AG08396 (cell line): ENCODE data around the gene BCAP31.
A peak's percentile ranks its signal among the peaks of the same experiment; 100 is the strongest.

ENCODE experiments used
- DNase-seq: peaks from one replicate; pipeline ENCODE4 v3.0.0; 2012; ENCODE audit warnings: low spot score, mixed read lengths

Gene BCAP31

GRCh38 chrX:153674219-153674851 is 49.9 kb downstream of the BCAP31 start:
- DNase-seq, result no peak

GRCh38 chrX:153673428-153674218 is 50.6 kb downstream of the BCAP31 start, which contains the start of gene PNCK:
TSS of gene PNCK (minus strand) at chrX:153673813. CDS start at chrX:153673076, 737 bp downstream.
- no peak for DNase-seq

DNA sequence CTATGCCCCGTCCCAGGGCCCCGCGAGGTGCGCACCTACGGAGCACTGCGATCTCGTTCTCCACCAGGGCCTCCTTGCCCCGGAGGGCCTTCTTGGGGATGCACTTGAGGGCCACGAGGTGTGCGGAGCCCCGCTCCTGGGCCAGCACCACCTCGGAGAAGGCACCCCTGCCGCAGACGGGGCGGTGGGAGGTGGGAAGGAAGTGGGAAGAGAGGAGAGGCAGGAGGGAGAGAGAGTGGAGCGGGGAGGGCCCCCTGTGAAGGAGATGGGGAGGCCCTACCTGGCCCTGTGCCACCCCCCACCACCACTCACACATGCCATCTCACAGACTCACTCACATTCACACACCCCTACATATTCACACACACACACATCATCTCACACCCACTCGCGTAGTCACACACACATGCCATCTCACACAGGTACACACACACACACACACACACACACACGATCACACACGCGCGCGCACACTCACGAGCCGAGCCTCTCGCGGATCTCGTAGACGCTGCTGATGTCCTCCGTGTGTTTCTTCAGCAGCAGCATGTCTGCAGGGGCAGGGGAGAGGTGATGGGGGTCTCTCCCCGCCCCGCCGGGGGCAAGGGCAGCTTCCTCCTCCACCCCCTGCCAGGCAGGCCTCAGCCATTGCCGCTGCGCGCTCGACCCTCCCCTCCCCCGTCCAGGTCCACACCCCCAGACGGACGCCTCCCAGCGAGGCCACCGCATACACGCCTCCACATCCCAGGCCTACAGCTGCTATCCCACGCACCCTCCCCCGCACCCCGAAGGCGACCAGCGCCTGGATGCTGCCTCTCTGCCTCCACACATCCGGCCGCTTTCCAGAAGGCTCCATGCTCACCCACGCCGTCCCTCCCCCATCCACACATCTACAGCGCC is 51.4 kb downstream of the BCAP31 start:
- DNase-seq, result no peak

DNA sequence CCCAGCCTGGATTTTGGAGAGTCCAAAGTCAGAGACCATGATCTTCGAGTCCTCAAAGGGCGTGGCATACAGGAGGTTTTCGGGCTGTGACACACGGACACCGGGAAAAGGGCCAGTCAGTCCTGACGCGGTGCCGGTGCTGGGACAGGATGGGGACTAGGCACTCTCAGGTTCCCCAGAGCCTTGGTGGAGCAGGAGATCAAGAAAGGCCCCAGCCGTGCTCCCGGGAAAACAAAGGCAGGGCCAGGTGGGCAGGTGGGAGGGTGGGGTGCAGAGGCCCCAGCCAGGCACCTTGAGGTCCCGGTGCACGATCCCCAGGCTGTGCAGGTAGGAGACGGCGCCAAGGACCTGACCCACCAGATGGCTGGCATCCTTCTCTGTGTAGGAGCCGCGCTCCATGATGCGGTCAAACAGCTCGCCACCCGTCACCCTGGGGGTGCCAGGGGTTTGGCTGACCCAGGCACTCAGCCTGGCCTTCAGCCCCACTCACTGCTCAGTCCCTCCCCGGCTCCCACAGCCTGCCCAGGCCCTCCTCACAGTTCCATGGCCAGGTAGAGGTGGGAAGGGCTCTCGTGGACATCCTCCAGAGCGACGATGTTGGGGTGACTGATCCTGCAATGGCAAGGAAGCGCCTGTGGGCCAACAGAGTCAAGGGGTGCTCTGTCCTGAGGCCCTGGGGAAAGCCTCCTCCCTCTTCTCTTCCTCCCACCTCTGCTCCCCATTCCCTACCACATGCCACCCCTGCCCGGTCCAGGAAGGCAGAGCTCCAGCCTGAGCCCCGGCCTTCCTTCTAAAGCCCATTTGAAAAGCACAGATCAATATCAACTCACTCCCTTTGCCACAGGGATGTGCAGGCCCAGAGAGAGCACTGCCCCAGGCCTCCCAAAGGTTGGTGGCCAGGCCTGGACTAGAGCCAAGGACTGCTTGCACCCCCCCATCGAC is 52.3 kb downstream of the BCAP31 start:
- no peak for DNase-seq

GRCh38 chrX:153670748-153671588 is 53.2 kb downstream of the BCAP31 start:
- no peak for DNase-seq

DNA sequence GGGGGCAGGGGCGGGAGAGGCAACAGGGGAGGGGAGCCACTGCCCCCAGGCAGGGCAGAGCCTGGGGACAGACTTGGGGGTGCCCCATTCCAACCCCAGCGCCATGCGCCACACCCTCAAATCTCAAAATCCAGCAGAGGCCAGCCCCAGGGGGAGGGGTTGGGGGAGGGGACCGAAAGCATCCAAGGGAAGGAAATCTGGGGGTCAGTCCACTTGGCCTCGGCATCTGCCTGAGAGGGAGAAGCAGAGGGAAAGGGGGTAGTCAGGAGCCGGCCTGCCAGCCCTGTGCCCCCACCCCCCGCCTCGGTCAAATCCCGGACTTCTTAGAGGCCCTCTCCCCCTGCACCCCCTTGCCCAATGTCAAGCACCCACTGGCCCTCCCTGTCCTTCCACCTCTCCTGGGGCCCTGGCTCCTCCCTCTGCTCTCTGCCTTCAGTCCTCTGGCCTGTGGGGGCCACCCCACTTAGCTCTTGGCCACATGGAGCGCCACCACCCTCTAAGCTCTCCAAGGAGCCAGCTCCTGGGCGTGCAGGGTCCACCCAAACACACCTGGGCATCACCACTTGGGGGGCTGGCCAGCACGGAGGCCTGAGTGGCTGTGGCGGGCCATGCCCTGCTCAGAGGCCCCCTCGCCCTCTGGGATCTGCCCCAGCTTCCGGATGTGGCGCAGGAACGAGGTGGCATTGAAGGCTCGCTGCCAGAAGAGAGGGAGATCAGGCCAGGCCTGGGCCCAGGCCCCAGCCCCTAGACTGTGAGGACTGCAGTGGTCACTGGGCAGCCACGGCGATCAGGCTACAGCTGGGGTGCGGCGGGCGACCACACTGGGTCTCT is 54.1 kb downstream of the BCAP31 start:
- DNase-seq, result no peak

GRCh38 chrX:153669174-153669890 is 54.9 kb downstream of the BCAP31 start:
- DNase-seq, result peak; percentile 64

GRCh38 chrX:153668423-153669173 is 55.6 kb downstream of the BCAP31 start:
- DNase-seq, result no peak

DNA sequence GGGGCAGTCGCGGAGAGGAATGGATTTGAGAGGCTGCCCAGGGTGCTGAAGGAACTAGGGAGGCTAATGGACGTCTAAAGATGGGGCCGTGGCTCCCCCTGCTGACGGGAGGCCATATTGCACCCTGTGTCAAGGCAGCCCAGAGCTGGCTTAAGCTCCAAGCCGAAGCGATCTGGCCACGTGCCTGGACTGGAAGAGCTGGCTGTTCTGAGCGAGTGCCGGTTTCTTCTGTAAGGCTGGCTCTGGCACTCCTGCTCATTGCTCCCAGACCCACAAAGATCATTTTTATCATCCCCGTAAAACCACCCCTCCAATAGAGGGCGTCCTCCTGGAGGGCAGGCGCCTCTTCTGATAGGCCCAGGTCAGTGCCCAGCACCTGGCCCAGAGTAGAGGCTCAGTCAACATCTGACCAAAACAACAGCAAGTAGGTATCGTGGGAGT is 56.2 kb downstream of the BCAP31 start:
- DNase-seq, result peak; percentile 88

GRCh38 chrX:153667281-153667955 is 56.8 kb downstream of the BCAP31 start:
- peak; percentile 11 for DNase-seq

DNA sequence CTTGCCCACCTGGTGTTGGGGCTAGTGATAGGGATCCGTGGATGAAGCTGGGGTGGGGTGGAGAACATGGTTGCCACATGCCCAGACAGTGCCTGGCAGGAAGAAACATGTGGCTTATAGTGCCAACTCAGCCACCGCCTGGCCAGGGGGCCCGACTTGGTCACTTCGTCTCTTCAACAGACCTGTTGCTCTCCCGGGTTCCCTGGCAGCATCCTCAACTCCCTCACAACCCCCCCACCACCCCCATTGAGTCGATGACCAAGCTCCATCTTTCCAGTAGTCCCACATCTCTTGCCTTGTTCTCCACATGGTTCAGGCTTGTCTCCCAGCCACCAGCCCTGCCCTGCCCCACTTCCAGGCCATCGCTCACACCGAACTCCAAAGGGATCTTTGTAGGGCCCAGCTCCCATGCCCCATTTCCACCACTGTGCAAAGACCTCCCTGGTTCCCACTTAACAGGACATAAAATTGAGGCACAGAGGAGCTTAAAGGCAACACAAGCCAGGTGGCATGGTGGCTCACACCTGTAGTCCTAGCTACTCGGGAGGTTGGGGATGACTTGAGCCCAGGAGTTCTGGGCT is 58.4 kb downstream of the BCAP31 start:
- DNase-seq, result no peak

DNA sequence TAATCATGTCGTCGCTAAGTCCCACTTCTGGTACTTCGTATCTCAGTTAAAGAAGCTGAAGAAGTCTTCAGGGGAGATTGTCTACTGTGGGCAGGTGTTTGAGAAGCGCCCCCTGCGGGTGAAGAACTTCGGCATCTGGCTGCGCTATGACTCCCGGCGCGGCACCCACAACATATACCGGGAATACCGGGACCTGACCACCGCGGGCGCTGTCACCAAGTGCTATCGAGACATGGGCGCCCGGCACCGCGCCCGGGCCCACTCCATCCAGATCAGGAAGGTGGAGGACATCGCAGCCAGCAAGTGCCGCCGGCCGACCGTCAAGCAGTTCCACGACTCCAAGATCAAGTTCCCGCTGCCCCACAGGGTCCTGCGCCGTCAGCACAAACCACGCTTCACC is 61.9 kb downstream of the BCAP31 start:
- no peak for DNase-seq

- DNase-seq, result no peak
Observed at GRCh38 chrX:153659268-153659667, 64.9 kb downstream of the BCAP31 start.

DNA sequence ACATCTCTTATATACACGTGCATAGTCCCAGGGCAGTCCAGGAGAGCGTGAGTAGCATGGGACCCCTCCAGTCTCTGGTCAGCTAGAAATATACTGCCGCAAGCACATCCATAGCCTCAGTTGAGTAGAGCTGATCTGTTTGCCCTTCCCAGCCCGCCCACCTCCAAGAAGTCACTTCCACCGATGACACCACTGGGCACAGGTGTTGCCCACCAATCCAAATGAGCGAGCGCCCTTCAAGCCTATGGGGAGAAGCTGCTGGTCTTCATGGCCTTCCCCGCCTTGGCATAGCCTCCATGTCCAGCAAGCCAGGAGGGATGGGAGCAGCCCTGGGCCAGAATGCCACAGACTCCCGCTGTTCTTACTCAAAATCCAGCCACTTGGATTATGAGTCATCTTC is 67.0 kb downstream of the BCAP31 start:
- no peak for DNase-seq

DNA sequence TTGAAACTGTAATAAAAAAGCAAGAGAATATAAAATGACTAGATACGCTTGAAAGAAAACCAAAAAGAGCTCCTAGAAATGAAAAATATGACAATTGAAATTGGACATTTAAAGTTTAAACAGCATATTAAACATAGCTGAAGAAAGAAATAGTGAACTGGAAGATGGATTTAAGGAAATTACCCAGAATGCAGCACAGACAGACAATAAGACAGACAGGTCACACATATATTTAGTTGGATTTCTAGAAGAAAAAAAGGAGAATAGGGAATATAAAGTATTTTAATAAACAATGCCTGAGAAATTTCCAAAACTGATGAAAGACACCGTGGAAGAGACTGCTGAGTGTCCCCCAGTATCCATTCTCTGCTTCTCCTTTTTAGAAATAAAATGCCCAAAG is 70.6 kb downstream of the BCAP31 start:
- no peak for DNase-seq

DNA sequence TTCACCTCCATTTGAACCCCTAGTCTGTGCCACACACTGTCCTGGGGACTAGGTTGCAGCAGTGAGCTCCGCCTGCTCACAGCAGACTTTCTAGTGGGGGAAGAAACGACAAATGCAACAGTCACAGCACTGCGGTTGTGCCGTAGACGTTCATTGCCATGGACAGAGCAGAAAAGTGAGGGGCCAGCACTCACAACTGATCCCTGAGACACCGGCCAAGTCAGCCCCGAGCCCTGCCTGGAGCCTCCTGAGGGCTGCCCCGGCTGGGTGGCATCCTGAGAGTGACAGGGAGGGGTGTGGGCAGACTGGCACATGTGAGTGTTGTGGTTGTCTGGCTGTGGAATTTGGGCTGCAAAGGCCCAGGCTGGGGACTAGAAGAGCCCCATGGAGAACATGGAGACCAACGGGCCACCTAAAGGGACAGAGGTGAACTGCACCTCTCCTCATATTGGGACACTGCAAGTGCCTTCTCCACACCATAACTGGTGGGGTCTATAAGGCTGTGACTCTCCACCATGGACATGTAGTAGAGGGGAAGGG is 72.6 kb downstream of the BCAP31 start:
- DNase-seq, result no peak

DNA sequence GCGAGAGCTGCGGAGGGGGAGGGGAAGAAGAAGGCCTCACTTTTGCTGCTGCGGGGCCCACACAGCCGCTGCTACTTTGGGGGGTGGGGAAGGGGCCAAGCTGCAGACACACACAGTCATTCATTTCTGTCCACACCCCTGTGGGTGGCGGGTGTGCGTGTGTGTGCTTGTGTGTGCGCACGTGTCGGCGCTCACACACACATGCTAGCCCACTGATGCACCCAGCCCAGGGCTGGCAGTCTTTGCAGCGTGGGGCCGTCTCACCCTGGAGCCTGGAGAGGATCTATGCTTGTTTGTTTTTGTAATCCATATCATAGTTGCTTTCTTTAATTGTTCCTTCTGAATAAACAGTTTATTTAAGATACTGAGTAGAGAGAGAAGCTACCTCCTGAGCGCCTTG is 73.2 kb downstream of the BCAP31 start:
- DNase-seq, result no peak
